ENCODE results near the gene PRXL2B.

- TF ChIP-seq CTCF (IDR thresholded peaks at IDR 0.05; ENCODE audit: low read depth, low read length) = no peak
- no peak for TF ChIP-seq MAX (IDR thresholded peaks at IDR 0.05; ENCODE audit: low read depth, low read length)
- no peak for TF ChIP-seq POLR2A (IDR thresholded peaks at IDR 0.05; ENCODE audit: extremely low read depth, insufficient read length)
- no peak for TF ChIP-seq MYC (IDR thresholded peaks at IDR 0.05; ENCODE audit: low read depth, low read length)
These were observed 25.1 kb upstream of the PRXL2B start for GRCh38 chr1:2561446-2561845.
